K562 (cell line): Measurements from ENCODE around the gene NRG2. TPM values are rescaled to one million over a fixed set of nuclear protein-coding genes. Genes with fewer than 3 reads are reported as not detected.

Experiments used
- ATAC-seq: fragments of 200-7000 bp; cut with Tn5 transposase; 3 replicates; pipeline ENCODE4 v1.9.1; 2020; ENCODE audit warnings: moderate library complexity
- BruUV-seq: library from RNA; stranded (reverse); fragments of 400-500 nt; replicated peaks from 2 replicates; lab custom pipeline; 2021; lab: Mats Ljungman, UMichigan
- CTCF ChIA-PET: fragments of 300-600 bp; formaldehyde crosslinking; extraction: SDS; loops from one replicate; lab custom pipeline; 2021; ENCODE audit warnings: low intra/inter-chr PET ratio; lab: Yijun Ruan, JAX
- POLR2A ChIA-PET: fragments of 300-600, 350-650 bp; sonication (Branson Sonifier 250); formaldehyde crosslinking; extraction: SDS; loops from one replicate; lab custom pipeline; 2021; ENCODE audit warnings: antibody characterized with exemption, inconsistent platforms; lab: Yijun Ruan, JAX
- DNase-seq, 4 experiments: peaks; one replicate each; pipeline versions ENCODE4 v3.0.0 to v3.0.0-alpha.2; 2011 to 2018; ENCODE audit warnings: low spot score in 3 of 4, mixed read lengths in 3 of 4; ENCODE audit errors: extremely low read depth in 1 of 4
- FAIRE-seq: peaks from 2 replicates; lab custom pipeline; 2011; peaks lifted over from hg19 to GRCh38; lab: Jason Lieb, UNC
- H2AFZ ChIP-seq: 2 replicates; pipeline ENCODE4 v1.6.0; 2011; ENCODE audit warnings: low read depth, low read length, control low read depth, inconsistent platforms
- H3K27ac ChIP-seq: fragments of 200-600 bp; 3 replicates; pipeline ENCODE4 v1.8.0; 2011; ENCODE audit warnings: low read depth, mild to moderate bottlenecking, control low read depth, inconsistent platforms, low read length, moderate library complexity, mixed read lengths; ENCODE audit errors: extremely low read depth
- H3K27me3 ChIP-seq, 2 experiments: fragments of 300-600 bp in 1 of 2; 2 replicates in 1 of 2; 3 replicates in 1 of 2; pipeline versions ENCODE4 v1.6.0 to v1.8.0; 2011; ENCODE audit warnings: inconsistent platforms in 2 of 2, low read length in 2 of 2, mild to moderate bottlenecking in 1 of 2, mixed read lengths in 1 of 2, moderate library complexity in 1 of 2; ENCODE audit not compliant: control insufficient read depth in 2 of 2, insufficient read depth in 2 of 2
- H3K36me3 ChIP-seq: fragments of 300-600 bp; 3 replicates; pipeline ENCODE4 v1.8.0; 2011; ENCODE audit warnings: mild to moderate bottlenecking, low read length, inconsistent platforms; ENCODE audit not compliant: control insufficient read depth, insufficient read depth
- H3K4me1 ChIP-seq, 2 experiments: fragments of 200-600 bp in 1 of 2; replicated peaks in 1 of 2; 2 replicates in 1 of 2; 3 replicates in 1 of 2; pipeline versions ENCODE4 v1.5.1 to v1.8.0; 2011; ENCODE audit warnings: inconsistent platforms in 2 of 2, low read length in 2 of 2, mild to moderate bottlenecking in 1 of 2, mixed read lengths in 1 of 2, moderate library complexity in 1 of 2; ENCODE audit not compliant: control insufficient read depth in 2 of 2, insufficient read depth in 2 of 2
- H3K4me2 ChIP-seq: 2 replicates; pipeline ENCODE4 v1.6.1; 2011; ENCODE audit warnings: low read length, control low read depth, inconsistent platforms, mixed read lengths; ENCODE audit not compliant: insufficient read depth
- H3K4me3 ChIP-seq: fragments of 200-600 bp; sonication (generic), shearing (Covaris generic); 2 replicates; pipeline ENCODE4 v1.5.1; 2016; ENCODE audit warnings: control low read depth, inconsistent platforms
- H3K79me2 ChIP-seq: fragments of 200-600 bp; 3 replicates; pipeline ENCODE4 v1.8.0; 2011; ENCODE audit warnings: low read length, inconsistent platforms; ENCODE audit not compliant: control insufficient read depth, insufficient read depth
- H3K9ac ChIP-seq, 2 experiments: 2 replicates each; pipeline versions ENCODE4 v1.6.0 to v1.6.1; 2011; ENCODE audit warnings: low read depth in 2 of 2, low read length in 2 of 2, control low read depth in 1 of 2, inconsistent platforms in 1 of 2, mild to moderate bottlenecking in 1 of 2, mixed read lengths in 1 of 2; ENCODE audit not compliant: insufficient read depth in 1 of 2
- H3K9me1 ChIP-seq: one replicate; pipeline ENCODE4 v1.6.0; 2011; ENCODE audit warnings: inconsistent platforms, mild to moderate bottlenecking, low read length, moderate library complexity; ENCODE audit not compliant: control insufficient read depth, insufficient read depth
- H3K9me3 ChIP-seq: replicated peaks from 2 replicates; pipeline ENCODE4 v1.5.1; 2011; ENCODE audit warnings: low read depth, low read length, inconsistent platforms; ENCODE audit not compliant: control insufficient read depth, insufficient read depth
- H4K20me1 ChIP-seq: replicated peaks from 2 replicates; pipeline ENCODE4 v1.6.1; 2011; ENCODE audit warnings: low read length, inconsistent platforms, mixed read lengths; ENCODE audit not compliant: control insufficient read depth, insufficient read depth
- SP1 ChIP-seq: sonication (generic); formaldehyde crosslinking; IDR thresholded peaks from 2 replicates; pipeline ENCODE4 v1.8.1; 2022; ENCODE audit warnings: mild to moderate bottlenecking, missing genetic modification reagents
- TAF1 ChIP-seq: IDR thresholded peaks from 2 replicates; pipeline ENCODE4 v1.6.1; 2011; ENCODE audit warnings: mild to moderate bottlenecking, low read length, moderate library complexity; ENCODE audit not compliant: insufficient read depth, control insufficient read depth, severe bottlenecking; ENCODE audit errors: extremely low read depth
- ZFP1 ChIP-seq: fragments of 450-650 bp; formaldehyde crosslinking; IDR thresholded peaks from 2 replicates; pipeline ENCODE4 v1.4.0; 2020; ENCODE audit warnings: mild to moderate bottlenecking, mixed read lengths
- ZSCAN32 ChIP-seq: fragments of 450-650 bp; formaldehyde crosslinking; IDR thresholded peaks from 2 replicates; pipeline ENCODE4 v1.4.0; 2020; ENCODE audit warnings: mild to moderate bottlenecking, moderate library complexity
- WGBS: fragments of 100-300 bp; shearing (Covaris generic); methylation state at CpG from one replicate; pipeline ENCODE4 v1.1.6; 2016; ENCODE audit warnings: low coverage, mixed read lengths; ENCODE audit not compliant: insufficient coverage; ENCODE audit errors: missing lambda C conversion rate; 5-methylcytosine and 5-hydroxymethylcytosine counted together
- in situ Hi-C: fragments of 300-500 bp; cut with MboI; formaldehyde crosslinking; loops from 4 replicates; pipeline ENCODE4 v1.15.0; 2018; ENCODE audit warnings: inconsistent platforms, mixed read lengths
- intact Hi-C: fragments of 100-400 bp; cut with micrococcal nuclease; formaldehyde crosslinking; loops from 2 replicates; pipeline ENCODE4 v1.14.2; 2022
- polyA plus RNA-seq, 8 experiments: library from polyadenylated mRNA; depleted of rRNA in 4 of 8; stranded (reverse) in 5 of 8; unstranded in 3 of 8; fragments of >200 nt; fragmentation: Nextera tagmentation in 2 of 8; fragmentation: Illumina TruSeq in 1 of 8; extraction: Ambion mirVana in 2 of 8; extraction: Trizol in 1 of 8; gene quantifications; 2 replicates each; pipeline versions ENCODE4 v1.2.1 to v1.2.3, GENCODE V29; 2011 to 2014; ENCODE audit warnings: inconsistent platforms in 1 of 8, missing spikeins in 1 of 8
- total RNA-seq, 7 experiments: library from RNA; depleted of rRNA in 6 of 7; stranded (reverse); fragments of >200 nt in 6 of 7; fragmentation: Illumina TruSeq in 2 of 7; extraction: Trizol in 2 of 7; gene quantifications; 2 replicates each; pipeline versions ENCODE4 v1.2.1 to v1.2.3, GENCODE V29; 2011 to 2021; ENCODE audit warnings: low replicate concordance in 1 of 7
- TF ChIP-seq, protein P1 (sequence below): fragments of 250-450 bp; sonication (Bioruptor Pico); IDR thresholded peaks from 2 replicates; pipeline ENCODE4 v1.5.0; 2020; ENCODE audit warnings: mild to moderate bottlenecking, borderline replicate concordance
- TF ChIP-seq, protein P2 (sequence below): sonication (generic); formaldehyde crosslinking; IDR thresholded peaks from 2 replicates; pipeline ENCODE4 v1.8.1; 2023; ENCODE audit warnings: mild to moderate bottlenecking, missing genetic modification reagents

NRG2 gene
- total and polyA plus RNA-seq, 9 of the 15 experiments (the other 6 are each of a cell fraction or from before 2014, with no cell fraction given): not detected

DNA sequence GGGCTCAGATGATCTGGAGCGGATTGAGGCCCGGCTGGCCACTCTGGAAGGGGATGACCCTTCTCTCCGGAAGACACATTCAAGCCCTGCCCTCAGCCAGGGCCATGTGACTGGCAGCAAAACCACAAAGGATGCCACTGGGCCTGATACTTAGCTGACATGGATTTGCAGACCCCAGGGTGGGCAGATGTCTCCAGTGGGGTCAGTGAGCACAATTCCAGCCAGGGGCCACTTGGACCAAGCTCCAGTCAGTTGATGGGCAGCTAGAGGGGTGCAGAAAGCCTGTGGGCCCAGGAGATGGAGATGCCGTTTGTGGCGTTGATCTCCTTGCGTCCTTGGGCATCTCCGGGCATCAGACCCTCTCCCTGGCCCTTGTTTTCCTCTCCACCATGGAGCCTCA, 200.8 kb downstream of the NRG2 start:
- 0 out of 2 replicates have a peak, but pooled peaks cover 6% of the 10 kb centered on the region for H4K20me1 ChIP-seq
- no peaks in the 10 kb centered on the region for H3K9me3 ChIP-seq
- no peak for FAIRE-seq
- DNase-seq: no peak
- no peaks in the 10 kb centered on the region for H3K9me1 ChIP-seq
- no peaks in the 10 kb centered on the region for H3K36me3 ChIP-seq
- no peak overlapping the region for H3K4me3 ChIP-seq
- ChIA-PET POLR2A (interaction anchor here (1.0 kb wide), 1 partner anchor 51 kb away, joined by 6 read pairs; no protein-coding TSS in a partner anchor), CTCF (interaction anchor here (0.6 kb wide), 1 partner anchor 17 kb away, joined by 3 read pairs; no protein-coding TSS in a partner anchor)
- in situ Hi-C loops (loop anchor here (5.0 kb wide), 1 partner anchor 55 kb away; no protein-coding TSS in a partner anchor), intact Hi-C loops (loop anchor here (5.0 kb wide), 1 partner anchor 210 kb away; no protein-coding TSS in a partner anchor)
- no peak overlapping the region for H3K9ac ChIP-seq
- H3K27ac ChIP-seq: no peak overlapping the region
- H3K4me2 ChIP-seq: no peak overlapping the region
- H3K4me1 ChIP-seq: no peaks in the 10 kb centered on the region
- H3K79me2 ChIP-seq: no peaks in the 10 kb centered on the region
- BruUV-seq: no TSS peak
- no peak for ATAC-seq
- 0% methylated on average over 7 of the region's 7 CpGs for WGBS
- peaks cover 23 to 60% of the 10 kb centered on the region in 2 experiments; a peak in 4 of 5 replicates for H3K27me3 ChIP-seq
- no peak overlapping the region for H2AFZ ChIP-seq
- TF ChIP-seq, protein P1, sequence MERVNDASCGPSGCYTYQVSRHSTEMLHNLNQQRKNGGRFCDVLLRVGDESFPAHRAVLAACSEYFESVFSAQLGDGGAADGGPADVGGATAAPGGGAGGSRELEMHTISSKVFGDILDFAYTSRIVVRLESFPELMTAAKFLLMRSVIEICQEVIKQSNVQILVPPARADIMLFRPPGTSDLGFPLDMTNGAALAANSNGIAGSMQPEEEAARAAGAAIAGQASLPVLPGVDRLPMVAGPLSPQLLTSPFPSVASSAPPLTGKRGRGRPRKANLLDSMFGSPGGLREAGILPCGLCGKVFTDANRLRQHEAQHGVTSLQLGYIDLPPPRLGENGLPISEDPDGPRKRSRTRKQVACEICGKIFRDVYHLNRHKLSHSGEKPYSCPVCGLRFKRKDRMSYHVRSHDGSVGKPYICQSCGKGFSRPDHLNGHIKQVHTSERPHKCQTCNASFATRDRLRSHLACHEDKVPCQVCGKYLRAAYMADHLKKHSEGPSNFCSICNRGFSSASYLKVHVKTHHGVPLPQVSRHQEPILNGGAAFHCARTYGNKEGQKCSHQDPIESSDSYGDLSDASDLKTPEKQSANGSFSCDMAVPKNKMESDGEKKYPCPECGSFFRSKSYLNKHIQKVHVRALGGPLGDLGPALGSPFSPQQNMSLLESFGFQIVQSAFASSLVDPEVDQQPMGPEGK: no peak
- TF ChIP-seq, protein P2, sequence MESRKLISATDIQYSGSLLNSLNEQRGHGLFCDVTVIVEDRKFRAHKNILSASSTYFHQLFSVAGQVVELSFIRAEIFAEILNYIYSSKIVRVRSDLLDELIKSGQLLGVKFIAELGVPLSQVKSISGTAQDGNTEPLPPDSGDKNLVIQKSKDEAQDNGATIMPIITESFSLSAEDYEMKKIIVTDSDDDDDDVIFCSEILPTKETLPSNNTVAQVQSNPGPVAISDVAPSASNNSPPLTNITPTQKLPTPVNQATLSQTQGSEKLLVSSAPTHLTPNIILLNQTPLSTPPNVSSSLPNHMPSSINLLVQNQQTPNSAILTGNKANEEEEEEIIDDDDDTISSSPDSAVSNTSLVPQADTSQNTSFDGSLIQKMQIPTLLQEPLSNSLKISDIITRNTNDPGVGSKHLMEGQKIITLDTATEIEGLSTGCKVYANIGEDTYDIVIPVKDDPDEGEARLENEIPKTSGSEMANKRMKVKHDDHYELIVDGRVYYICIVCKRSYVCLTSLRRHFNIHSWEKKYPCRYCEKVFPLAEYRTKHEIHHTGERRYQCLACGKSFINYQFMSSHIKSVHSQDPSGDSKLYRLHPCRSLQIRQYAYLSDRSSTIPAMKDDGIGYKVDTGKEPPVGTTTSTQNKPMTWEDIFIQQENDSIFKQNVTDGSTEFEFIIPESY (CRISPR knock-in tag): no peak
- TF ChIP-seq SP1 (CRISPR knock-in tag) (no peak), TAF1 (no peak), ZSCAN32 (CRISPR knock-in tag) (no peak), ZFP1 (CRISPR knock-in tag) (no peak)
